Dermis blood vessel endothelial cell (primary cell): ENCODE data around the gene CELF4. TPM values are rescaled to one million over a fixed set of nuclear protein-coding genes. Genes with fewer than 3 reads are reported as not detected.

ENCODE experiments used
- DNase-seq: peaks from one replicate; pipeline ENCODE4 v3.0.0; 2010
- total RNA-seq: library from RNA; depleted of rRNA; stranded (reverse); fragments of >200 nt; gene quantifications from 2 replicates; pipeline ENCODE4 v1.2.3, GENCODE V29; 2014

Gene CELF4
- total RNA-seq, 1 donor from 2014 or later = not detected

DNA sequence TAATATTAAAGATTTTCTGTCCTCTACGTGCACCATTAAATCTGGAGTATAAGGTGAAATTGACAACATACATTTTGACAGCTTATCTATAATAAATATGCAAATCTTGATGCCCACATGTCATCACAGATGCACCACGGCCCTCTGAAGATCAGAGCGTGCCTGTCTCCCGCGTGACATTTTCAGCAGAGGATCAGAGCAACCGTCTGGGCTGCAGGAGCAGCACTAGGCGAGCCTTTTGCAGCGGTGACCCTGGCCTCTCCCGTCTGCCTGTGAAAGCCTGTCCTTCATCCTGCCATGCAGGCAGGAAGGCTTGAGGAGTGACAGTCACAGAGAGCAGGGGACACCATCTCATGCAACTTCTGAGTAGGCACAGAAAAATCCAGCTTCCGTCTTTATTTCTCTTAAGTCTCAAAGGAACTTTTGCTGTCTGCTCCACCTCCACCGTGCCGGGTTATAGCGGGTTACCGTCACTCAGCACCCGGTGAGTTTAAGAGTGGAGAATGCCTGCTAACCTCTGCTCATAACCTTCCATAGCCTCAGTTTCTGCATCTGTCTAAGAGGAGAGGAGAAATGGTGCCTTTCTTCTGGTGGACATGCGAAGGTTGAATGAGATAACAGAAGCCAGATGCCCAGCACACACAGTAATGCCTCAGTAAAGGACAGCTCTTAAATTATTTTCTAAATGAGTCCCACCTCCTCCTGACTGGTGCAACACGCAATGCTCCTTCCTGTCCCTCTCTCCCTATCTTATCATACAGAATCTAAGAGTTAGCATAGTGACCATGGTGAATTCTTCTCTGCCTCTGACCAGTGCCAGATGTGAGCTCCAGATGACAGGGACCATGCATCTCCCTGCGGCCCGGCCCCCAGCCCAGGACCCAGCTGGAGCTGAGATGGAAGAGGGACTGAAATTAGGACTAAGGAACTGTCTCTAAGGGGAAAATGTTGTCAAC, 43.8 kb downstream of the CELF4 start:
- no peak for DNase-seq

DNA sequence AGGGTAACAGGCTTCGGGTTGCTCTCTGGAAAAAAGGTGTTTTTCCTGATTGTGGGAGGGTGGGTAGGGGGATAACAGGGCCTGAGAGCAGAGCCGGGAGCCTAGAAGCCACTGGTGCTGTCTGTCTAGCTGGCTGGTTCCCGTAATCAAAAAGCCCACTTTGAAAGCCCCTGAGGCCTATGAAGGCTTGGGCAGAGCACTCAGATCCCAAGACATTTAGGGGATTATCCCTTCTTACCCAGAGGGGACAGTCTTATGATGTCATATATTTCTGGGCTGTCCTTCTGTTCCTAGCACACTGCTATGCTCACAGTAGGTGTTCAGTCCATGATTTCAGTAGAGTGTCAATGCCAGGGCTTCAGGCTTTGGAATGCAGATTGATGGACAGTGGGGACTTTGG, 45.1 kb downstream of the CELF4 start:
- DNase-seq = no peak

DNA sequence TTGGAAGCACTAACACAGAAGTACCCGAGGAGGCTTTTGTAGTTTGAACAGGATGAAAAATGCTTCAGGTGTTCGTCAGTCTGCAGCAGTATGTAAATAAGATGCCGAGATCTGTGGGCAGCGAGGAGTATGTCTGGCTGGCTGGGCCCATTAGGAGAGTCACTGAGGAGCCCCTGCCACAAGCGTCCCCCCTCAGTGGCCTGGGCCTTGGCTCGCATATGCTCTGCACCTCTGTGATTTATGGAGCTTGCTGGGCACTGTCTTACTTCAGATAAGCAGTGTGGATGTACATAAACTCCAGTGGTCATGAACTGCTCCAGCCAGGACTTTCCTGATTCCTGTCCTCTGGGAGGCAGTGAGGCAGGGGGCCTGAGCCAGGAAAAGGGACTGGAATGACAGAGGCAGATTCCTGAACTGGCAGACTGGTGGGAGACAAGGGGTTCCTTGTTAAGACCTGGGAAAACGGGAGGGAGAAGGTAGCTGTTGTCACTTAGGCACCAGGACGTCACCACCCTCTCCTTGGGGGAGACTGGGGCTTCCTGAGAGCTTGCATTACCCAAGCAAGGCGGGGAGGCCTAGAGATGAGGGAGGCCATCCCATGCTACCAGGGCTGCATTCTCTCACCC, 46.0 kb downstream of the CELF4 start:
- no peak for DNase-seq

DNA sequence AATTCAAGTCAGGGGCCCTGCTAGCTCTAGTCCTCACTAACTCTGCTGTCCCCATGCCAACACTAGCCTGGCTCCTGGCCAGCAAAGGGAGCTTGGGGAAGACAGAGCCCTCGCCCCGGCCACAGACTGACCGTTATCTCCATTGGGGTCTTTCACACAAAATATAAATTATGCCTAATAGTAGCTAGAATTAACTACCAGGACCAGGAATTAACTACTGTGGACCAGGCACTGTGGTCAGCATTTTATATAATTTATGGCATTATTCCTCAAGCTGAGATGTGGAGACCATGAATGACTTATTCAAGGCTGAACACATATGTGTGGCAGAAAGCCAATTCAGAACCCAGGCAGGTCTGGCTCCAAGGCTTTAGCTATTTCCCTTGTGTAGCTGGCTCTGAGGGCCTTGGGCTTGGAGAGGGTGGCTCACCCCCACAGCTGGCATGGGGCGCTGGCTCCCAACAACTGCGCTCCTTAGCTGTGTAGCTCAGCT, 49.2 kb downstream of the CELF4 start:
- DNase-seq = no peak

DNA sequence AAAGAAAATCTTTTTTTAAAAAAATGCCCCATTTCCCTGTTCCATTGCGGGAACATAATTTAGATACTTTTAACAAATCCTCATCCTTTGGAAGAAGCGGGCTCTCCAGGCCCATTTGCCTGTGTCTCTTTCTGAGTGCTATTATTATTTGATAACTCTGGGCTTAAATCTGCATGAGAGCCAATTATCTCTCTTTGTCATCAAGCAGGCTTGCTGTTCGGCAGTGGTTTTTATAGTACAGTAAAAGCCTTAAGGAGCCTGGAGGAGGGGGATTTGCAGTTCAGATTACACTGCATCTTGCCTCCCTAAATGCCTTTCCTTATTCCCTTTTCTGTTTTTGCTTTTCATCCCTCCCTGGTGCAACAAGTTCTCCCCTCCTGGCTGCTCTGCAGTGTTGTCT, 50.6 kb downstream of the CELF4 start:
- no peak for DNase-seq

DNA sequence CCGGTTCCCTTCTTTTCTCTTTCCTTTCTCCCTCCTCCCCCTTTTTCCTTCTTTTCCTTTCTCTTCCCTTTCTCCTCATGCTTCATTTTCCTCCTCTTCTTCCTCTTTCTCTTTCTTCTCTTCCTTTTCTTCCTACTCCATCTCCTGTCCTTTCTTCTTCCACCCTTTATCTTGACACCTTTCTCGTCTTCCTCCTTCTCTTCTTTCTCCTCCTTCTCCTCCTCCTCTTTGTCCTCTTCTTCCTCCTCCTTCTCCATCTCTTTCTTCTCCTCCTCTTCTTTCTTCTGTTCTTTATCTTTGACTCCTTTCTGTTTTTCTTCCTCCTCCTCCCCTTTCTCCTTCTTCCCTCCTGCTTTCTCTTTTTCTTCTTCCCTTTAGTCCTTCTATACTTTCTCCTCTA, 53.2 kb downstream of the CELF4 start:
- DNase-seq = no peak

DNA sequence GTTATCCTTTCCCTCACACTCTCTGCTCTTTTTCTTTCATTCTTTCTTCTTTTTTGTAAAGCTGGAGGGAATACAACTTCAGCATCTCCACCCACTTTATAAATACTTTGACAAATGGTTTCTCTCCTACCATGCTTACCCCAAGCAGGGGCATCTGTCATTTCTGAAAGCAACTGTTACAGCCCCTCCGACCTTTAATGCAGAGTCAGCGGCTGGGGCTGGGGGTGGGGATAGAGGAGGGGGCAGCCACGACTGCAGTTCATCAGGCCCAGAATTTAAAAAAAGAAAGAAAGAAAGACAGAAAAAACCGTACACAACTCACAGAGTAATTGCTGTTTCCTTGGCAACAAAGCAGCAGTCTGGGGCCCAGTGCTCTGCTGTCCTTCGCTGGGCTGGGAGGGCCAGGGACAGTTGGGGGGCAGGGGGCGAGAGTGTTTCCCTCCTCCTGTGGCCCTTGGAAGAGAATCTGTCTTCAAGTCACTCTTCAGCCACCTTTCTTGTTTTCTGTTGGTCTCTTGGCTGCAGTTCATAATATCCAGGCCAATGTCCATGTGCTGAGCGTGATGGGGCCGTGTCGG, 53.8 kb downstream of the CELF4 start:
- no peak for DNase-seq

DNA sequence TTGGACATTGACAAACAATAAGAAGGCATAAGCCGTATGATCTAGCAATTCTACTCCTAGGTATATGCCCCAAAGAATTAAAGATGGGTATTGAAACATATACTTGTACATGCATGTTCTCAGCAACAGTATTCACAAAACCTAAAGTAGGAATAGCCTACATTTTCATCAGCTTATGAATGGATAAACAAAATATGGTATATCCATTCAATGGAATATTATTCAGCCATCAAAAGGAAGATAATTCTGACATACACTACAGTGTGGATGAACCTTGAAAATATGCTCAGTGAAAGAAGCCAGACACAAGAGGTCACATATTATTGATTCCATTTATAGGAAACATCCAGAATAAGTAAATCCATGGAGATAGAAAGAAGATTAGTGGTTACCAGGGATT, 56.0 kb downstream of the CELF4 start:
- no peak for DNase-seq

DNA sequence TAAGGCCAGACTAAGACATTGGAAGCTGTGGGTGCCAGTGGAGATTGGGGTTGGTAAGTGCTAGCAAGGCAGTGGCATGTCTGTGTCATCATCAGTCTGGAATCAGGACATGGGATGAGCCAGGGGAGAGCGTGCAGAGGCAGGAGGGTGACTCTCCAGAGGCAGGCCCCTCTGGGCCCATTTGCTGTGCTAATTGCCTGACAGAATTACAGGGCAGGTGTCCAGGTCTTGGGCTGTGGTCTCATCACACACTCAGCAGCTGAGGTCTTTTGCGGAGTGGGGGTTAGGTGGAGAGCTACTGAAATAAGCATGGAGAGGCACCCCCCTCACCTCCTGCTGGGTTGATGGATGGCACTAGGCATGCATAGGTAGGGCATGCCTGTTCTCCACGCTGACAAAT, 57.4 kb downstream of the CELF4 start:
- no peak for DNase-seq

DNA sequence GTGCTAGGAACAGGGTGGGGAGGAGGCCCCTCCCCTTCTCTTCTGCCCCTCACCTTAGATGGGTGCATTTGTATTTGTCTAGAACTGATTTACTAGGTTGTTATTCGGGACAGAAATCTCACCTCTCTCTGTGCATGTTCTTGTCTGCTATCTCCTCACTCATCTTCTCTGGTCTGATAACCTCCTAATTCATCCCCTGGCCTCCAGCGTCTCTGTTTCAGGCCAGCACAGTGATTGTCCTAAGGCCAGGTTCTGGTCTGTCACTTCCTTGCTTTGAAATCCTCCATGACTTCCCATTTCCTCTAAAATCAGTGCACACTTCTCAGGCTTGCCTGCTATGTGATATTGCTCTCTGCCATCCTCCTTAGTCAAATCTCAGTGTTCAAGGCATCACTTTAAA, 58.4 kb downstream of the CELF4 start:
- DNase-seq = no peak

DNA sequence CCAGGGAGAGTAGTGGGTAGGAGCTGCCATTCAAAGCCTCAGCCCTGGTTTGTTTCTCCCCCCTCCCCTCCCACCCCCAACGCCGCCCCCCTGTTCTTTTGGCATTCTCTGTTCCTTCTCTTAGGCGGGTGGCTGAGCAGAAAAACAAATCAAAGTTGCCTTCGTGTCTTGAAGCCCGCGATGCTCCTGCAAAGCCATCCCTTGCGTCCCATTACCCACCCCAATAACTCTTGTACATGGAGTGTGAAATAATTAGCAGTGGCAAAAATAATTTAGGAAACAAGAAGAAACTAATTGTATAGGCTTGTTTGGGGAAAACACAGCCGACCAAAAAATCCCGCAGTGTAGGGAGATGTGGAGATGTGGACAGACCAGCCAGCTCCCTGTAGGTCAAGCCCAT, 59.6 kb downstream of the CELF4 start:
- no peak for DNase-seq

DNA sequence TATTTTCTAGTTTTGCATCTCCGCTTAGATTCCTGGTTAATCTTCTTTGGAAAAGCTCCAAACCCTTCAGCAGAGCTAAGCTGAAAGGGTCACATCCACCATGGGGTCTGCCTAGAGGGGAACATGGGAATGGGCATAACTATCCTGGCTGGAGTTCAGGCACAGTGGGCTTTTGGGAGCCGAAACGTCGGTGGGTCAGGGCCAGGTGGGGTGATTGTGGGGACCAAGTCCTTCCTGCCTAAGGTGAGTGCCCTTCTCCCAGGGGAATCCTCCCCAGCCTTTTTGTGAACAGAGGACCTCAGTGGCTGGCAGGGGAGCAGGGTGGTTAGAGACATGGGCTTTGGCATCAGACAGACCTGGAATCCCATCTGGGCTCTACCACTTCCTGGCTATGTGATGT, 60.3 kb downstream of the CELF4 start:
- DNase-seq = no peak

DNA sequence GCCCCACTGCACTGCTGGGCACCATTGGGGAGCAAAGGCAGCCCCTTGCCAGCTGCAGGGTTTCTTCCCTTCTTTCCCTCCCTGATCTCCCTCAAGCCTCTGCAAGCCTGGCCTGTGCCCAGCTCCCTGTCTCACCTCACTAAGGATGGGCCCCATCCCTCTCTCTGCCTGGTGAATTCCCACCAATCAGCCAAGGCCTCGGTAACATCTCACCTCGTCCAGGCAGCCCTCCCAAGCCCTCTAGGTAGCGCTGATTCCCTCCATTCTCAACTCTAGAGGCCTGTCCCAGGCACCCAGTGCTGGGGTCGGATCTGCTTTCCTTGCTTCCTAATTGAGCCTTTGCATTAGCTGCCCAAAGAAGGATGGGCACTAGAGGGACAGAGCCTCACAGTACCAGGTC, 63.0 kb downstream of the CELF4 start:
- DNase-seq = no peak

DNA sequence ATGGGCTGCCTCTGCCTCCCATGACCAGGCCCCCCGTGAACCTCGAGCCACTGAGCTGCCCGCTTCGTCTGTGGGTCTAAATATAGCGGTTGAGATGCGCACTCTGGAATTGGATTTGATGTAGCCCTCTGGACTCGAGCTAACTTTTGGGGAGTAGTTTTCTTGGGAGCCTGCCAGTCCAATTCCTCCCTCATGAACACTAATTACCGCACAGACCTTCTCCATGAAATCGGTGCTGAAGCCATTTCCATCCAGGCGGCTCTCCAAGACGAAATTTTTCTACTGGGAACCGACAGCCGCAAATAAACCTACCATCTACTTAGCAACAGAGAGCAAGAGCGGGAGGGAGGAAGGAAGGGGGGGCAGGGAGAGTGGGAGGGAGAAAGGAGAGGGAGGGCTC, 63.6 kb downstream of the CELF4 start:
- DNase-seq = no peak

DNA sequence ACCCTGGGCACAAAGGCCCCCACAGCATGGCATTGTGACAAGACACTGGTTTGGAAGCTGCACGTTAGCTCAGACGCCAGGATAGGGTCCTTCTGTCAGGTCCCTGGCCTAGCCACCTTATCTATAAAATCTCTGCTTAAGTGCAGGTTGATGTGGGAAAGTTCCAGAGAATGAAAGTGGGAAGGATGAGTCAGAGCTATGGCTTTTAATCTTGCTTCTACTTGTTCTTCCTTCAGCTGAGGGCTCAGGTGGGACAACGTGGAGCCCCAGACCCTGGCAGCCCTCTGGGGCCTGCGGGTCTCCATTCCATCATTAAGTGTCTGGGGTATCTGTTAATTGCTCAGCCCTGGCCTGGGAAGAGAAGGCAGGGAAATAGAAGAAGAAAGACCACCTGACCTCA, 64.5 kb downstream of the CELF4 start:
- no peak for DNase-seq

DNA sequence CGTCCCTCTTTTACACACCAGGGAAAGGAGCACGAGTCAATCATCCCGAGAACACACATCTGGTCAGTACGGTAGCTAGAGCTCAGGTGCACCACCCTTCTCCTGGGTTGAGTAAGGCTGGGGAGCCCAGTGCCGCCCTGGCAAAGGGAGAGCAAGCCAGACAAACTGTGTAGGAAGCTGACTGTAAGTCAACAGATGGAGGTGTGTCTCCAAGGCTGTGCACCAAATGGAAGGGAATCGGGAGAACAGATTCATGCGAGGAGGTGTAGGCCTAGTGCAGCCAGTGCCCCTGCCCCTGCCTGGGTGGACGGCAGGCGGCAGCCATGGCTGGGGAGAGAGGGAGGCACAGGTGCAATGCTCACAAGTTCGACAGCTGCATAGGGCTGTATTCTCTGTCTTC, 65.7 kb downstream of the CELF4 start:
- no peak for DNase-seq

DNA sequence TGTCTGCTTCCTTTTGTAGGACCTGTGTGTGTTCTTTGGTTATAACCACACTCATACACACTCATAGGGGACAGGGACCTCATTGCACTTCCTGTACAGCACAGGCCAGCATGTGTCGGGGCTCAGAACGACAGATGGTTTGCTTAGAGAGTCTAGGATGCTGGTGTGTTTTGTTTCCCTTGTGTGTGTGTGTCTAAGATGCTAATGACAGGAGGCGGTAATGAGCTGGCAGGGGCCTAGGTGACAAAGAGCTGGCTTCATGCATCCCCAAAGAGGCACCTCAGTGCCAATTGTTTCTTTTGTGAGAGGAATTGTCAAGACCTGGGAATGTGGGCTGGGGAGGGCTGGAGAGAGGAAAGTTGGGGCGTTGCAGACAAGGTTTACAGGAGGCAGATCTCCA, 66.6 kb downstream of the CELF4 start:
- no peak for DNase-seq

DNA sequence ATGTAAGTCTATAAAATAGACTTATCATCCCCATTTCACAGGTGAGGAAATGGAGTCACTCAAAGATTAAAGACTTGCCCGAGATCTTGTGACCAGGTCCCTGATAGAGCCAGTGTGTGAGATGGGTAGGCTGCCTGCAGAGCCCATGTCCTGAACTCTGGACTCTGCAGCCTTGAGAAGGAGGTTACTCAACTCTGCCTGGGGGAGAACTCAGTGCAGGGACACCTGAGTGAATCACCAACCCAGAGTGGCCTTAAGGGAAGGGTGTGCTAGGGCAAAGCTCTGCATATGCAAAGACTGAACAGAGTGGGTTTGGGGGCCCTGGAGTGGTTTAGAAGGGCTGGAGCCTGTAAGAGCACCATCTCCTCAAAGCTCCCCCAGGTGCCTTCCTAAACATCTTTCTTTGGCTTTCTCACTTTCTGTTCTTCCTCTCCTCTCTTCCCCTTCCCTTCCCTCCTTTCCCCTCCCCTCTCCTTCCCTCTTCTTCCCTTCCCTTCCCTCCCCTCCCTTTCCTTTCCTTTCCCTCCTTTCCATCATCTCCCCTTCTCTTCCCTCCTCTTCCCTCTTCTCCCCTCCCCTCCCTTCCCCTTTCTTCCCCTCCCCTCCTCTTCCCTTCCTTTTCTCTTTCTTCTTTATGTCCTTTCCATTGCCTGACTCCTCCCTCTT, 67.6 kb downstream of the CELF4 start:
- DNase-seq = no peak

DNA sequence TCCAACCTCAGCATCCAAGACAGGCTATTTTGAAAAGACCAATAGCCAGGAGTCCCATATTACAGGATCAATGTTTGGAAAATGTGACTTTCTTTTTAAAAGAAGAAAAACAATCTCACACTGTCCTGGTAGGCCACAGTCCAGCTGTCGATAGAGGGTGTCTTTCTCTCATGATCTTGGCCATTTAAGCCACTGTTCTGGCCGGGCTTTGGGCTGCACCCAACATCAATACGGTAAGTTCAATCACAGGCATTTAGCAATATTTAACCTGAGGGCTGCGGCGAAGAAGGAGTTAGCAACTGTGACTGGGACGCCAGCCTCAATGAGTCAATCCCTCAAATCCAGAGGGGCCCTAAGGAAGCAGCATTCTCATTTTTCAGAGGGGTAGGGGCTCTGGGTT, 69.0 kb downstream of the CELF4 start:
- no peak for DNase-seq

DNA sequence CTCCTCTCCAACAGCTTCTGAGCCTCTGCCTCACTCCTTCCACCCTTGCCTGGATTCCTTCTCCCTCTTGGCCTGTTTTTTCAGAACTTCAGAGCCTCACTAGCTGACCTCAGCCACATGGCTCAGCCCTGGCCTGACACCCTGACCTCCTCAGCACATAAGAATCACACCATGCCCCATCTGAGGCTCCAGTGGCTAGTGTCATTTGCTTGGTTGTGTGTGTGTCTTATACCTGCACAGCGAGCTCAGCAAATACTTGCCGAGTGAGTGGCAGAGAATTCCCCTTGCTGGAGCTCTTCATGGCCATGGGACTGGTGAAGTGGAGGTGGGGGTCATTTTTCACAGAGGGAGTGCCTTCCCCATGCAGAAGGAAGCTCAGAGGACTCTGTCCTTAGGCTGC, 70.2 kb downstream of the CELF4 start:
- DNase-seq = no peak

DNA sequence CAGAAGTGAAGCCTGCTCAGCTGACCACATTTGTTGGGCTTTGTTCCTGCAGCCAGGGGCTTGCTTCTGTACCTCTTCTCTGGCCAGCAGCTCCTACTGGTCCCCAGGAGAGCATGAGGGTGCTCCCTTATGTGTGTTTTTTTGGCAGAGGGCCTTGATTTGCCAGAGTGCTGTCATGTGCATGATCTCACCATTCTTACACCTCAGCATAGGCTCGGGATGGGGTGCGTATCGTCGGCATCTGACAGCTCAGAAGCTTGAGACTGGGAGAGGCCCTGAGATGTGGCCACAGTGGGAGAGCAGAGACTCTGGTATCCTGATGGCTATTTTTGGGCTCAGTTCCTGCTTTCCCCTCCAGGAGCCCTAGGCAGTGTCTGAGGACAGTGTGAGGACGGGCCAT, 71.2 kb downstream of the CELF4 start:
- no peak for DNase-seq

DNA sequence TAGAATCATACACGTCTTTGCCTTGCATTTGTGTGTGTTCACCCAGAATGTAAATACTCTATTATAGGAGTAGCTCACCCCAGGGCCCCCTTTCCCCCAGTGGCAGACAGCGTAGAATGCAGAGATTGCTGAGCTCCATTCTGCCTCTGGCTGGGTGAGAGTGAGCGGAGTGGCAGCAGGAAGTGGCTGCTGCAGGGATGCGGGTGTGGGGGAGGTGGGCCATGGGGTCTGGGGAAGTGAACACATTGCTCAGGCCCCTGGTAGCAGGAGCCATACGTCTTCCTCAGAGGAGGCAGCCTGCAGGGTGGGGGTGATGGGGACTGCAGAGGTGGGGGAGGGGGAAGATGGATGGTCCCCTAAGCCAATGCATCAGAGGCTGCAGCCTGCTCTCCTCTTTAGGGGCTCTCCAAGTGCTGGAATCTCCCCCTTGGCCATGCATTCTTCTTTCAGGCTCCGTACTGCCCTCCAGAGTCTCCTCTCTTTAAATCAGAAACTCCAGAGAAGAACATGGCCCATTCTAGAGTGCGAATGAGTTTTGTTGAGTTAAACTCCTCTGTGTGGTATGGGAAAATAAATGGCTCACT, 72.2 kb downstream of the CELF4 start:
- no peak for DNase-seq

DNA sequence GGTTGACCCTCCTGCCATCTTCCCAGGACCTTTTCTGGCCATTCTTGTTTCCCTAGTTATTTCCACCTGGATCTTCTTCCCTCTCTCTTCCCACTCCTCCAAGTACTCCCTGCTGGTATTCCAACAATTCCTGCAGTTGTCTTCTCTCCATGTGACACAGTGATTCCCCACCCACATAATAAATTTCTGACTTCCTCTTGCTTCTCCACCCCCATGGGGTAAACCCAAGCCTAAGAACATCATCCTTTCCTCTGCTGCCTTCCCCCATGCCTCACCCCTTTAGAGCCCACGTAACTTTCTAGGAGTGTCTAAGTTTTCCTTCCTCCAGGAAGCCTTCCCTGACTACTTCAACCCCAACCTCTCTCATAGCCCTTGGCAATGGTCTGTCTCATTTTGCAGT, 72.6 kb downstream of the CELF4 start:
- no peak for DNase-seq
